Hematopoietic multipotent progenitor cell treated with erythropoietin and hydrocortisone succinate and interleukin-3 and kit ligand, for 6 days (in vitro differentiated cells): ENCODE measurements around the gene PRR15L.

Experiments
- DNase-seq: peaks from one replicate; pipeline ENCODE4 v3.0.0-alpha.2; 2015

PRR15L gene

GRCh38 chr17:47987240-47987835, 29.7 kb upstream of the PRR15L start:
- no peak for DNase-seq

GRCh38 chr17:47986520-47986919, 28.8 kb upstream of the PRR15L start:
- DNase-seq = no peak

- DNase-seq = no peak
These were observed 26.0 kb upstream of the PRR15L start for GRCh38 chr17:47983492-47984223.

GRCh38 chr17:47982645-47983390, 25.1 kb upstream of the PRR15L start:
- no peak for DNase-seq

- no peak for DNase-seq
These were observed 24.5 kb upstream of the PRR15L start for GRCh38 chr17:47982091-47982617.

GRCh38 chr17:47981462-47981861, 23.8 kb upstream of the PRR15L start:
- DNase-seq = peak; percentile 78

- no peak for DNase-seq
These were observed 22.9 kb upstream of the PRR15L start for GRCh38 chr17:47980541-47980940.

GRCh38 chr17:47978324-47978723, 20.6 kb upstream of the PRR15L start:
- peak; percentile 86 for DNase-seq

- no peak for DNase-seq
These were observed 18.1 kb upstream of the PRR15L start for GRCh38 chr17:47975823-47976205.

- no peak for DNase-seq
These were observed 17.6 kb upstream of the PRR15L start for GRCh38 chr17:47975189-47975822.

GRCh38 chr17:47973541-47973940, 15.9 kb upstream of the PRR15L start:
- no peak for DNase-seq

GRCh38 chr17:47970725-47971499, 13.2 kb upstream of the PRR15L start, which contains the start of gene CDK5RAP3:
CDK5RAP3 (plus strand) TSS chr17:47971113; CDS start chr17:47971147, 34 bp downstream.
- peak; percentile 100 for DNase-seq

- DNase-seq = no peak
These were observed 12.4 kb upstream of the PRR15L start for GRCh38 chr17:47969930-47970724.

GRCh38 chr17:47968836-47969235, 11.2 kb upstream of the PRR15L start:
- peak; percentile 41 for DNase-seq

- DNase-seq = no peak
These were observed 10.0 kb upstream of the PRR15L start for GRCh38 chr17:47967607-47968252.

- DNase-seq = no peak
These were observed 8.4 kb upstream of the PRR15L start for GRCh38 chr17:47966079-47966519.

GRCh38 chr17:47964856-47965255, 7.2 kb upstream of the PRR15L start:
- DNase-seq = no peak

- DNase-seq = no peak
These were observed 5.2 kb upstream of the PRR15L start for GRCh38 chr17:47962901-47963300.

- no peak for DNase-seq
These were observed 3.7 kb upstream of the PRR15L start for GRCh38 chr17:47961406-47961805.

GRCh38 chr17:47959825-47960655, 2.4 kb upstream of the PRR15L start:
- no peak for DNase-seq
